OCI-LY7 (cell line): ENCODE data around the gene EYA2.

Source experiments
- CTCF ChIP-seq: fragments of 200-600 bp; sonication (generic); conservative IDR thresholded peaks from 2 replicates; pipeline ENCODE4 v1.5.1; 2014; ENCODE audit warnings: mild to moderate bottlenecking, antibody characterized with exemption, low read length, moderate library complexity, mixed read lengths
- EZH2phosphoT487 ChIP-seq: fragments of 200-600 bp; sonication (generic); IDR thresholded peaks from 2 replicates; pipeline ENCODE4 v1.6.1; 2018; ENCODE audit warnings: low read depth, borderline replicate concordance, mild to moderate bottlenecking, mixed run types, antibody characterized with exemption, low read length, moderate library complexity, mixed read lengths

- TF ChIP-seq CTCF (no peak), EZH2phosphoT487 (no peak)
These were observed 266.8 kb downstream of the EYA2 start for GRCh38 chr20:47161411-47161810.
